GM12878 (cell line): ENCODE data around the gene NOM1. TPM values are rescaled to one million over a fixed set of nuclear protein-coding genes. Genes with fewer than 3 reads are reported as not detected.
A peak's percentile ranks its signal among the peaks of the same experiment; 100 is the strongest.

ENCODE experiments used
- ATAC-seq: fragments of 200-7000 bp; cut with Tn5 transposase; 3 replicates; pipeline ENCODE4 v1.9.1; 2020; ENCODE audit warnings: mild to moderate bottlenecking, moderate library complexity
- BruUV-seq: library from RNA; stranded (reverse); fragments of 400-500 nt; replicated peaks from 2 replicates; lab custom pipeline; 2021; lab: Mats Ljungman, UMichigan
- CTCF ChIA-PET: fragments of 300-600 bp; sonication (Branson Sonifier 250); formaldehyde crosslinking; extraction: SDS; loops from one replicate; lab custom pipeline; 2021; ENCODE audit warnings: inconsistent platforms; lab: Yijun Ruan, JAX
- POLR2A ChIA-PET: fragments of 350-600 bp; formaldehyde crosslinking; extraction: SDS; loops from one replicate; lab custom pipeline; 2021; ENCODE audit warnings: inconsistent platforms; lab: Charles Lee
- RAD21 ChIA-PET: fragments of 300-600 bp; sonication (Branson Sonifier 250); formaldehyde crosslinking; loops from one replicate; lab custom pipeline; 2023; ENCODE audit warnings: antibody characterized with exemption; ENCODE audit not compliant: unreplicated experiment; lab: Charles Lee
- SMC1A ChIA-PET: fragments of 300-600 bp; sonication (Branson Sonifier 250); formaldehyde crosslinking; loops from one replicate; lab custom pipeline; 2023; ENCODE audit not compliant: unreplicated experiment, uncharacterized antibody; lab: Charles Lee
- DNase-seq: peaks from one replicate; pipeline ENCODE4 v3.0.0-alpha.2; 2011; ENCODE audit warnings: low read depth, low spot score
- FAIRE-seq: peaks from 3 replicates; lab custom pipeline; 2011; peaks lifted over from hg19 to GRCh38; lab: Jason Lieb, UNC
- H2AFZ ChIP-seq: 2 replicates; pipeline ENCODE4 v1.6.0; 2011; ENCODE audit warnings: low read depth, low read length, control low read depth; ENCODE audit not compliant: control insufficient read depth
- H3K27ac ChIP-seq: 2 replicates; pipeline ENCODE4 v1.5.1; 2011; ENCODE audit warnings: control low read depth; ENCODE audit not compliant: control insufficient read depth, insufficient read depth
- H3K27me3 ChIP-seq, 2 experiments: replicated peaks in 1 of 2; 2 replicates each; pipeline versions ENCODE4 v1.6.0 to v1.6.1; 2011; ENCODE audit warnings: low read length in 1 of 2; ENCODE audit not compliant: control insufficient read depth in 2 of 2, insufficient read depth in 2 of 2
- H3K36me3 ChIP-seq, 2 experiments: 2 replicates each; pipeline ENCODE4 v1.5.1; 2011; ENCODE audit warnings: low read length in 1 of 2; ENCODE audit not compliant: control insufficient read depth in 2 of 2, insufficient read depth in 2 of 2
- H3K4me1 ChIP-seq: 2 replicates; pipeline ENCODE4 v1.6.1; 2011; ENCODE audit warnings: mild to moderate bottlenecking, low read length, moderate library complexity, mixed read lengths; ENCODE audit not compliant: control insufficient read depth, insufficient read depth
- H3K4me2 ChIP-seq: 2 replicates; pipeline ENCODE4 v1.6.0; 2011; ENCODE audit warnings: control low read depth; ENCODE audit not compliant: control insufficient read depth, insufficient read depth
- H3K4me3 ChIP-seq: fragments of 200-600 bp; sonication (generic); 2 replicates; pipeline ENCODE4 v1.5.1; 2016
- H3K79me2 ChIP-seq: 2 replicates; pipeline ENCODE4 v1.6.0; 2011; ENCODE audit warnings: low read length; ENCODE audit not compliant: control insufficient read depth, insufficient read depth
- H3K9ac ChIP-seq: 2 replicates; pipeline ENCODE4 v1.8.0; 2011; ENCODE audit warnings: low read length, control low read depth, mixed read lengths; ENCODE audit not compliant: control insufficient read depth, insufficient read depth
- H3K9me3 ChIP-seq: replicated peaks from 3 replicates; pipeline ENCODE4 v1.5.1; 2011; ENCODE audit warnings: mild to moderate bottlenecking, low read length; ENCODE audit not compliant: control insufficient read depth, insufficient read depth
- H4K20me1 ChIP-seq: 2 replicates; pipeline ENCODE4 v1.6.0; 2011; ENCODE audit not compliant: control insufficient read depth, insufficient read depth
- ATF7 ChIP-seq: fragments of 450-650 bp; IDR thresholded peaks from 2 replicates; pipeline ENCODE4 v1.6.1; 2016; ENCODE audit warnings: low read depth, mild to moderate bottlenecking
- BCL11A ChIP-seq: IDR thresholded peaks from 2 replicates; pipeline ENCODE4 v1.6.1; 2011; ENCODE audit warnings: low read depth, low read length
- IKZF2 ChIP-seq, 2 experiments: fragments of 450-650 bp; IDR thresholded peaks; 2 replicates each; pipeline ENCODE4 v1.6.1; 2017; ENCODE audit warnings: mild to moderate bottlenecking in 2 of 2, moderate library complexity in 2 of 2
- MEF2B ChIP-seq: fragments of 450-650 bp; IDR thresholded peaks from 2 replicates; pipeline ENCODE4 v1.6.1; 2018; ENCODE audit warnings: mild to moderate bottlenecking, moderate library complexity; ENCODE audit not compliant: partially characterized antibody, poor library complexity, severe bottlenecking
- PAX5 ChIP-seq: IDR thresholded peaks from 2 replicates; pipeline ENCODE4 v1.6.1; 2011; ENCODE audit warnings: low read depth, low read length, borderline replicate concordance
- PML ChIP-seq: IDR thresholded peaks from 2 replicates; pipeline ENCODE4 v1.6.1; 2012; ENCODE audit warnings: low read length, inconsistent platforms
- RUNX3 ChIP-seq: IDR thresholded peaks from 2 replicates; pipeline ENCODE4 v1.6.1; 2012; ENCODE audit warnings: low read length, inconsistent platforms
- SREBF2 ChIP-seq: IDR thresholded peaks from 2 replicates; pipeline ENCODE4 v1.6.1; 2012; ENCODE audit warnings: mild to moderate bottlenecking, low read length
- TCF3 ChIP-seq: IDR thresholded peaks from 2 replicates; pipeline ENCODE4 v1.6.1; 2012; ENCODE audit warnings: low read depth, mild to moderate bottlenecking, low read length, borderline replicate concordance; ENCODE audit not compliant: insufficient read depth
- ZNF217 ChIP-seq: fragments of 450-650 bp; IDR thresholded peaks from 2 replicates; pipeline ENCODE4 v1.6.1; 2017; ENCODE audit warnings: antibody characterized with exemption, mild to moderate bottlenecking
- ZNF24 ChIP-seq: fragments of 450-650 bp; IDR thresholded peaks from 2 replicates; pipeline ENCODE4 v1.6.1; 2017; ENCODE audit warnings: antibody characterized with exemption, mild to moderate bottlenecking
- WGBS: methylation state at CpG from one replicate; pipeline ENCODE4 v1.1.6; 2016; ENCODE audit warnings: low lambda C conversion rate; ENCODE audit not compliant: insufficient replicate concordance, insufficient coverage; ENCODE audit errors: missing lambda C conversion rate; 5-methylcytosine and 5-hydroxymethylcytosine counted together
- in situ Hi-C: fragments of 300-500 bp; cut with MboI; formaldehyde crosslinking; loops from 9 replicates; pipeline ENCODE4 v1.14.3; 2018; ENCODE audit warnings: mixed read lengths
- intact Hi-C: fragments of 100-400 bp; cut with micrococcal nuclease; formaldehyde crosslinking; loops from one replicate; pipeline ENCODE4 v1.14.2; 2022; ENCODE audit not compliant: unreplicated experiment
- polyA plus RNA-seq, 11 experiments: library from polyadenylated mRNA; depleted of rRNA in 4 of 11; unstranded in 6 of 11; stranded (reverse) in 5 of 11; fragments of >200 nt; fragmentation: Nextera tagmentation in 4 of 11; fragmentation: Illumina TruSeq in 1 of 11; extraction: Ambion mirVana in 4 of 11; extraction: Trizol in 1 of 11; gene quantifications; 1 replicate in 1 of 11; 2 replicates in 10 of 11; pipeline versions ENCODE4 v1.2.1 to v1.2.3, GENCODE V29; 2011 to 2016; ENCODE audit warnings: inconsistent platforms in 2 of 11, missing spikeins in 2 of 11, low read depth in 1 of 11
- total RNA-seq, 4 experiments: library from RNA; depleted of rRNA in 3 of 4; stranded (reverse); fragments of >200 nt in 3 of 4; fragmentation: Illumina TruSeq in 1 of 4; extraction: Trizol in 1 of 4; gene quantifications; 2 replicates each; pipeline versions ENCODE4 v1.2.1 to v1.2.3, GENCODE V29; 2013 to 2021
- TF ChIP-seq, protein P1 (sequence below): fragments of 450-650 bp; formaldehyde crosslinking; IDR thresholded peaks from 2 replicates; pipeline ENCODE4 v1.5.0; 2022; ENCODE audit warnings: mild to moderate bottlenecking, missing genetic modification characterization
- TF ChIP-seq, protein P2 (sequence below): fragments of 450-650 bp; IDR thresholded peaks from 2 replicates; pipeline ENCODE4 v1.6.1; 2017; ENCODE audit warnings: mild to moderate bottlenecking, low read depth, inconsistent platforms; ENCODE audit not compliant: poor library complexity, severe bottlenecking
- TF ChIP-seq, protein P3 (sequence below): fragments of 450-650 bp; IDR thresholded peaks from 2 replicates; pipeline ENCODE4 v1.6.1; 2016; ENCODE audit warnings: mild to moderate bottlenecking
- TF ChIP-seq, protein P4 (sequence below): IDR thresholded peaks from 2 replicates; pipeline ENCODE4 v1.6.1; 2011; ENCODE audit warnings: borderline replicate concordance, low read depth, mild to moderate bottlenecking, moderate library complexity, mixed read lengths, low read length; ENCODE audit not compliant: insufficient read depth; ENCODE audit errors: extremely low read length

NOM1 gene
- total and polyA plus RNA-seq, 10 of the 15 experiments (the other 5 are each of a cell fraction or from before 2014, with no cell fraction given), result 2.9 to 21.3 (median 17.8) TPM

DNA sequence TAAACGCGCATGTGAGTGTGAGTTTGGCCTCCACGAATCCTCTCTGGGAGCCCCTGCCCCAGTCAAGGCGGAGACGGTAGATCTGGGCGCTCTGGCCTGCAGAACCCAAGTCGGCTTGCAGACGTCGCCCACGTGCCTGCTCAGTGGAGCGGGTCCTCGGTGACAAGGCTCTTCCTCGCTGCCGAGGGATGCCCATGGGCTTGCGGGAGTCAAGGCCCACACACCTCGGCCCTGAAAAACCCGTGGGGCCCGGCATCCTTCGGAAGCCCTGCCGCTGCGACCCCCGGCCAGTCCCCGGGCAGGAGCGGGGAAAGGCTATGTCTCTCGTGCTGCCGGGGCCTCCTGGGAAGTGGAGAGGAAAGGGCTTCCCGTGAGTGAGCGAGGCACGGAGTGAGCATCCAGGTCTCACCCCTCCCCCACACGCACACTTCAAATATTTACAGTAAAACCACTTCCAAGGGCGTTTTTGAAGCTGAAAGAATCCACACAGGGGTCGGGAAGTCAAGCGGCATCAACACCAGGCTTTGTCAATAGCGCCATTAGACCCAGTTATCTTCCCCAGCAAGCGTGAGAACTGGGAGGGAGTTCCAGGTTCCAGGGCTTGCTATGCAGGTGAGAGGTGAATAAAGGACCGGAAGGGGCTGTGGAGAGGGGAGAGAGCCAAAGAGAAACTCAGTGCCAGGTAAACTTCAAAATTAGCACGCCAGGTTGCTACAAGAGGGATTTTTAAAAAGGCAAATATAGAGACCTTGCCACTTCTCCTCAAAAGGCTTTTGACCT is 62.0 kb downstream of the NOM1 start:
- intact Hi-C loops (loop anchor here (2.0 to 10.0 kb wide), 3 partner anchors 117 to 343 kb away; partner anchors contain the start of genes LMBR1 and UBE3C), in situ Hi-C loops (no loop called here)
- Histone ChIP-seq H3K4me1 (peaks cover 26% of the 10 kb centered on the region), H3K27me3 (peaks cover 0 to 6% of the 10 kb centered on the region in 2 experiments; a peak in 1 of 4 replicates), H3K9me3 (no peaks in the 10 kb centered on the region), H3K4me2 (peak overlapping the region; percentile 98), H2AFZ (peak overlapping the region; percentile 91), H3K27ac (no peak overlapping the region), H3K36me3 (no peaks in the 10 kb centered on the region), H3K4me3 (peak overlapping the region; percentile 74), H3K9ac (no peak overlapping the region), H3K79me2 (no peaks in the 10 kb centered on the region), H4K20me1 (no peaks in the 10 kb centered on the region)
- ChIA-PET POLR2A (no interaction called here), CTCF (interaction anchor here (1.6 kb wide), 1 partner anchor 62 kb away, joined by 3 read pairs; the partner anchor contains the start of gene NOM1), SMC1A (interaction anchor here (0.6 kb wide), 1 partner anchor 1291 kb away, joined by 3 read pairs; no protein-coding TSS in a partner anchor), RAD21 (interaction anchor here (1.6 kb wide), 1 partner anchor 118 kb away, joined by 5 read pairs; the partner anchor contains the start of gene LMBR1)
- DNase-seq (no peak), ATAC-seq (peak; percentile 17), FAIRE-seq (no peak)
- no TSS peak for BruUV-seq
- 8% methylated on average over 37 of the region's 37 CpGs for WGBS
- TF ChIP-seq, protein P1, sequence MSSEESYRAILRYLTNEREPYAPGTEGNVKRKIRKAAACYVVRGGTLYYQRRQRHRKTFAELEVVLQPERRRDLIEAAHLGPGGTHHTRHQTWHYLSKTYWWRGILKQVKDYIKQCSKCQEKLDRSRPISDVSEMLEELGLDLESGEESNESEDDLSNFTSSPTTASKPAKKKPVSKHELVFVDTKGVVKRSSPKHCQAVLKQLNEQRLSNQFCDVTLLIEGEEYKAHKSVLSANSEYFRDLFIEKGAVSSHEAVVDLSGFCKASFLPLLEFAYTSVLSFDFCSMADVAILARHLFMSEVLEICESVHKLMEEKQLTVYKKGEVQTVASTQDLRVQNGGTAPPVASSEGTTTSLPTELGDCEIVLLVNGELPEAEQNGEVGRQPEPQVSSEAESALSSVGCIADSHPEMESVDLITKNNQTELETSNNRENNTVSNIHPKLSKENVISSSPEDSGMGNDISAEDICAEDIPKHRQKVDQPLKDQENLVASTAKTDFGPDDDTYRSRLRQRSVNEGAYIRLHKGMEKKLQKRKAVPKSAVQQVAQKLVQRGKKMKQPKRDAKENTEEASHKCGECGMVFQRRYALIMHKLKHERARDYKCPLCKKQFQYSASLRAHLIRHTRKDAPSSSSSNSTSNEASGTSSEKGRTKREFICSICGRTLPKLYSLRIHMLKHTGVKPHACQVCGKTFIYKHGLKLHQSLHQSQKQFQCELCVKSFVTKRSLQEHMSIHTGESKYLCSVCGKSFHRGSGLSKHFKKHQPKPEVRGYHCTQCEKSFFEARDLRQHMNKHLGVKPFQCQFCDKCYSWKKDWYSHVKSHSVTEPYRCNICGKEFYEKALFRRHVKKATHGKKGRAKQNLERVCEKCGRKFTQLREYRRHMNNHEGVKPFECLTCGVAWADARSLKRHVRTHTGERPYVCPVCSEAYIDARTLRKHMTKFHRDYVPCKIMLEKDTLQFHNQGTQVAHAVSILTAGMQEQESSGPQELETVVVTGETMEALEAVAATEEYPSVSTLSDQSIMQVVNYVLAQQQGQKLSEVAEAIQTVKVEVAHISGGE (CRISPR knock-in tag), result no peak
- TF ChIP-seq ZNF24 (no peak), RUNX3 (no peak), SREBF2 (no peak), IKZF2 (IDR thresholded peaks at IDR 0.05) (no peak), ZNF217 (no peak), MEF2B (peak; percentile 12), TCF3 (no peak), BCL11A (no peak), PML (no peak), ATF7 (no peak), PAX5 (peak; percentile 51; the same call in 1 of the 2 replicates)
- TF ChIP-seq, protein P2, sequence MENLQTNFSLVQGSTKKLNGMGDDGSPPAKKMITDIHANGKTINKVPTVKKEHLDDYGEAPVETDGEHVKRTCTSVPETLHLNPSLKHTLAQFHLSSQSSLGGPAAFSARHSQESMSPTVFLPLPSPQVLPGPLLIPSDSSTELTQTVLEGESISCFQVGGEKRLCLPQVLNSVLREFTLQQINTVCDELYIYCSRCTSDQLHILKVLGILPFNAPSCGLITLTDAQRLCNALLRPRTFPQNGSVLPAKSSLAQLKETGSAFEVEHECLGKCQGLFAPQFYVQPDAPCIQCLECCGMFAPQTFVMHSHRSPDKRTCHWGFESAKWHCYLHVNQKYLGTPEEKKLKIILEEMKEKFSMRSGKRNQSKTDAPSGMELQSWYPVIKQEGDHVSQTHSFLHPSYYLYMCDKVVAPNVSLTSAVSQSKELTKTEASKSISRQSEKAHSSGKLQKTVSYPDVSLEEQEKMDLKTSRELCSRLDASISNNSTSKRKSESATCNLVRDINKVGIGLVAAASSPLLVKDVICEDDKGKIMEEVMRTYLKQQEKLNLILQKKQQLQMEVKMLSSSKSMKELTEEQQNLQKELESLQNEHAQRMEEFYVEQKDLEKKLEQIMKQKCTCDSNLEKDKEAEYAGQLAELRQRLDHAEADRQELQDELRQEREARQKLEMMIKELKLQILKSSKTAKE, result no peak
- TF ChIP-seq, protein P3, sequence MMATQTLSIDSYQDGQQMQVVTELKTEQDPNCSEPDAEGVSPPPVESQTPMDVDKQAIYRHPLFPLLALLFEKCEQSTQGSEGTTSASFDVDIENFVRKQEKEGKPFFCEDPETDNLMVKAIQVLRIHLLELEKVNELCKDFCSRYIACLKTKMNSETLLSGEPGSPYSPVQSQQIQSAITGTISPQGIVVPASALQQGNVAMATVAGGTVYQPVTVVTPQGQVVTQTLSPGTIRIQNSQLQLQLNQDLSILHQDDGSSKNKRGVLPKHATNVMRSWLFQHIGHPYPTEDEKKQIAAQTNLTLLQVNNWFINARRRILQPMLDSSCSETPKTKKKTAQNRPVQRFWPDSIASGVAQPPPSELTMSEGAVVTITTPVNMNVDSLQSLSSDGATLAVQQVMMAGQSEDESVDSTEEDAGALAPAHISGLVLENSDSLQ, result no peak
- TF ChIP-seq, protein P4, sequence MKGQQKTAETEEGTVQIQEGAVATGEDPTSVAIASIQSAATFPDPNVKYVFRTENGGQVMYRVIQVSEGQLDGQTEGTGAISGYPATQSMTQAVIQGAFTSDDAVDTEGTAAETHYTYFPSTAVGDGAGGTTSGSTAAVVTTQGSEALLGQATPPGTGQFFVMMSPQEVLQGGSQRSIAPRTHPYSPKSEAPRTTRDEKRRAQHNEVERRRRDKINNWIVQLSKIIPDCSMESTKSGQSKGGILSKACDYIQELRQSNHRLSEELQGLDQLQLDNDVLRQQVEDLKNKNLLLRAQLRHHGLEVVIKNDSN, result peak; percentile 22
